ENCODE results near the gene ACBD6.

The ACBD6 gene

DNA sequence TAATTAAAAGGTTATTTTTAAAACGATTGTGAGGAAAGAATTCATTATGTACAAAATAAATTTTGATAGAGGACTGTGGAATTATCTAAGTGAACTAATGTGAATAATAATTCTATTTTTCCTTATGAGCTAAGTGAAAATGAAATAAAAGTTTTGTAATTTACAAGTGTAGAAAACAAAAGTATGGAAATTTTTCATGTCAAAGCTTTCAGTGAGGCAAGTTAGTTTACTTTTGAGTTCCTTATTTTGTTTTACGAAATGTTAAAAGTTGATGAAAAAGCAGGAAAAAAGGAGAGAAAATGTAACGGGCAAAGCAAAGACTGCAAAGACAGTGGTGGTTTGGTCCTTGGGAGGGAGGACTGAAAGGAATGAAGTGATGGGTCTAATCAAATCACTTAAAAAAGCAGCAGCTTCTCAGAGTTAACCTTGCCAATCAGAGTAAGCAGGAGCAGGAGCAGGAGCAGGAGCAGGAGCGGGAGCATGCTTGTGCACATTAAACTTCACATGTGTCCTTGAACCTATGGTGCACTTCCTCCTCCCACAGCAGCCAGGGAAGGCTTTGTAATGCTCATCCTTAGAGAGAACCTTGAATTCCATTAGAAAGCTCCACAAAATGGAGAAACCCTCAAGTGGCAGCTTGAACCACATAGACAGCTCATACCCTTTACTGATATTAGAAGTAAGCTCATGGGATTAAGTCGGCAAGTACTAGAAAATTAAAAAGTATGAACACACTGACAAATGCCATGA, 139.0 kb downstream of the ACBD6 start:
- no peak for DNase-seq

GRCh38 chr1:180360333-180361075, 141.9 kb downstream of the ACBD6 start:
- DNase-seq: no peak

GRCh38 chr1:180358649-180359048, 143.7 kb downstream of the ACBD6 start:
- no peak for DNase-seq

GRCh38 chr1:180353945-180354344, 148.4 kb downstream of the ACBD6 start:
- no peak for DNase-seq

GRCh38 chr1:180352588-180352987, 149.8 kb downstream of the ACBD6 start:
- no peak for DNase-seq

DNA sequence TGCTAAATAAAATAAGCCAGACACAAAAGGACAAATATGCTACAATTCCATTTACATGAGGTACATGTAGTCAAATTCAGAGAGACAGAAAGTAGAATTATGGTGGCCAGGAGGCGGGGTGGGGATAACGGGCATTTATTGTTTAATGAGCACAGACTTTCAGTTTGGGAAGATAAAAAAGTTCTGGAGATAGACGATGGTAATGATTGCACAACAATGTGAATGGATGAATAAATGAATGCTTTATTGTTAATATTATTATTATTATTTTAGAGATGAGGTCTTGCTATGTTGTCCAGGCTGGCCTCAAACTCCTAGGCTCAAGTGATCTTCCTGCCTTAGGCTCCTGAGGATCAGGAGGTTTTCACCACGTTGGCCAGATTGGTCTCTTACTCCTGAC, 150.4 kb downstream of the ACBD6 start:
- DNase-seq: no peak

DNA sequence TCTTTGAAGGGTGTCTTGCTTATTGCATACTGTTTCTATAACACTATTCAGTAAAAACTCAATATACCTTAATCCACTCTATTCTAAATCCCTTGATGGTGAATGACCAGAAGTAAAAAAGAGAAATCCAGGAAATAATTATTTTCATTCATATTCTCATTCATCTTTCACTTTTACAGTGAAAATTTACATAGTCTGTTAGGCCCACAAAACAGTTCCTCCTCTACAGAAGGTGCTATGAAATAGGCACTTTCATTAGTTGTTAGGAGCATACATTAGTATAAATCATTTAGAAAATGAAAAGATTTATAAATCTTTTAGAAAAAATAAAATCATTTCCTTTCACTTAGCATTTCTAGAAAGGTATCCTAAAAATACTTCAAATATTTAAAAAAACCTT, 157.2 kb downstream of the ACBD6 start:
- no peak for DNase-seq

DNA sequence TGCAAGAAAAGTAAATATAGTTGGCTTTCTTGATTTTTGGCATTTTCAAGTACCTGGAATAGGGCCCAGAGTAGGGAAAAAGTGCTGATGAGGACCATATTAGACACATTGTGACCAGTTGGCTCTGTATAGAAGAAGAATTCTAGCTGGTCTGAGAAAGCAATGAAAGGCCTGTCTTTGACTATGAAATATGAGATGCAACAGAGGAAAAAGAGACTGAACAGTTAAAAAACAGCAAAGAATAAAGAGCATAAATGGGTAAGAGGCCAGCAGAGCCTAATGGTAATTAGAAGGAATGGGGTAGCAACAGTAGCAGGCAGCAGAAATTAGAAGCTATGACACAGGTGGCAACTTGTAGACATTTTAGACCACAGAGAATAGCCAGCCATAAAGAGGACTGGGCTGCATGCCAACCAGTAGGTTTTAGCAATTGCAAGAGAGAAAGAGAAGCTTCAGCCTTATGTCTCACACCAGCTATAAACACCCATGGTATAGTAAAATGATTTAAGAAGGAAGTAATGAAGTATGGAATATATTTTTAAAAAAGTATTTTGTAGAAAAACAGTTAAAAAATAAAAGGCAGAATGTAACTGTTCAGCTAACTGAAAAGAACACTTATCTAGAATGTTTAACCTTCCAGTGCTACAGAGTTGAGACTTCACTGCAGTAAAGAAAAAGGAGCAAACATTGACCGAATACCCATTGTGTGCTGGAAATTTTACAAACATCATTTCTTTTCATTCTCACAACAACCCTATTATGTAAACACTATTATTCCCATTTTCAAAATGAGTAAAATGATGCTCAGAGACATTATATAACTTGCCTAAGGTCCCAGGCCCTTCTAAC, 158.2 kb downstream of the ACBD6 start:
- no peak for DNase-seq

DNA sequence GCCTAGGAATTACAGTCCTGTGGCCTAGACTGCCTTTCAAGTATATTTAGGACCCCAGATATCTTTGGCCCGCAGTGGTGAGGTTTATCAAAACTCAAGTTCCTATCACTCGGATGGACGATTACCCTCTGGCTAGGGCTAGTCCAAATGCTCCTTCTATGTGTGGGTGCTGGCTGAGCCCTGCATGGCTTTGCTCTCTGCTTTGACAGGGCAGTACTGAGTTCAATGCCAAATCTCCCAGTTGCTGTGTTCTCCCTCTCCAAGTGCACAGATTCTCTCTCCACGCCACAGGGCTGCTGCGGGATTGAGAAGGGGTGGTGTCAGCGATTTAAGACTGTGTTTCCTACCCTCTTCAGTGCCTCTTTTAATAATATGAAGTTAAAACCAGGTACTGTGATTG, 175.3 kb downstream of the ACBD6 start:
- DNase-seq: no peak

DNA sequence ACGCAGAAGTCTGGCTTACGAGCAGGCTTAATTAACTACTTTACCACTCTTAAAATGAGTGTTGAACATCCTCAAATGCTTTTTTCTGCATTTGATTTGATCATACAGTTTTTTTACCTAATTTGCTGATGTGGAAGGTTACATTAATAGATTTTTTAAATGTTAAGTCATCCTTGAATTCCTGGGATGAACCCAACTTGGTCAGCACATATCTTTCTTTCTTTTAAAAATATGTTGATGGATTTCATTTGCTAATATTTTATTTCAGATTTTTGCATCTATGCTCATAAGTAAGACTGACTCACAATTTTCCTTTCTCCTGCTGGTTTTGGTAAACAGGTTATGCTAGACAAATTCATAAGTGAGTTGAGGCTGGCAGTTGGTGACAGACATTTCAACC, 189.5 kb downstream of the ACBD6 start:
- no peak for DNase-seq

GRCh38 chr1:180311011-180311730, 191.2 kb downstream of the ACBD6 start:
- DNase-seq: no peak

- no peak for DNase-seq
Observed at GRCh38 chr1:180310095-180310494, 192.3 kb downstream of the ACBD6 start.

- no peak for DNase-seq
Observed at GRCh38 chr1:180309338-180309737, 193.0 kb downstream of the ACBD6 start.

DNA sequence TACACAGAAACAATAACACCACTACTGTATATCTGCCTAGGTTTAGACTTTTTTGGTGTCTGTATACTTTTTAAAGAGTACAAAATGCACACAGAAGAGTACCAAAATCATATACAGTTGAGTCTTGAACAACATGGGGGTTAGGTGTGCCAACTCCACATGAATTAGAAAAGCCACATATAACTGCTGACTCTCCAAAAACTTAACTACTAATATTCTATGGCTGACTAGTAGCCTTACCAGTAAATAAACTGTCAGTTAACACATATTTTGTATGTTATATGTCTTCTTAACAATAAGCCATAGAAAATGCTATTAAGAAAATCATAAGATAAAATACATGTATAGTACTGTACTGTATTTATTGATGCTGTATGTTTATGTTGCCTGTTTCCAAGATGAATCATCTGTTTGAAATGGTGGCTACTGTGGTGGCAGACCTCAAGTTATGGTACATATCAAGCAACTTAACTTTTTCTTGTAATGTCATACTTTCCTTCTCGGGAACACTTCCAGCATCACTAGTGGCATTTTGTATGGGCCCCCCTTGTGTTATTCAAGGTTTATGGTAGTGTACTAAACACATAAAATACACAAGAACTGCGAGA, 201.1 kb downstream of the ACBD6 start:
- no peak for DNase-seq

DNA sequence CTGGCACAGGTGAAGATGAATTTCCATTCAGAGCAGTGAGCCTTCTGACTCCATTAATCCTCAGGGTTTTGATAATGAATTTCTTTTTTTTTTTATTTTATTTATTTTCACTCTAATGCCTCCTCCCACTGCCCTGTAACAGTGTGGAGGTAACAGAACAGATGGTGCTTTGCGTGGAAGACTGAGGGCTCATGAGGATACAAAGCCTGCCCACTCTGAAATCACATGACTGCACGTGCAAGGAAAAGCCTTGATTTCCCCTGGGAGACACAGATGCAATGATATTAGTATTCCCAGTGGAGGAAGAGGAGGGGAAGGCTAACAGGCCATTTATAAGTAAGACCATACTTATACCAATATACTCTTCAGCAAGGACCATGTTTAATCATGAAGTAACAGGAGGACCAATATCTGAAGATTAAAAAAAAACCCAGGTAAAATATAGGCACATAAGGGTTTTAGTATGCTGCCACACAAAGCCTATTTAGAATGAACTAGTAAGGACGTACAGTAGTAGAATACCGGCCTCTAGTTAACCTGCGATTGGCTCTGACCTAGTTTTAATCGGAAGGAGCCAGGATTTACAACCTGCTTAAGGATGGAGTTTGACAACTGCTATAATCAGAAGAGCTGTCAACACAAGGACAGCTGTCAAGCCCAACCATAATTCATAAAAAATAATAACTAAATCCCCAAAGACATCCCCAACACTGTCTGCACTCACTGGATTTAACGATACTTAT, 202.7 kb downstream of the ACBD6 start:
- DNase-seq: no peak

DNA sequence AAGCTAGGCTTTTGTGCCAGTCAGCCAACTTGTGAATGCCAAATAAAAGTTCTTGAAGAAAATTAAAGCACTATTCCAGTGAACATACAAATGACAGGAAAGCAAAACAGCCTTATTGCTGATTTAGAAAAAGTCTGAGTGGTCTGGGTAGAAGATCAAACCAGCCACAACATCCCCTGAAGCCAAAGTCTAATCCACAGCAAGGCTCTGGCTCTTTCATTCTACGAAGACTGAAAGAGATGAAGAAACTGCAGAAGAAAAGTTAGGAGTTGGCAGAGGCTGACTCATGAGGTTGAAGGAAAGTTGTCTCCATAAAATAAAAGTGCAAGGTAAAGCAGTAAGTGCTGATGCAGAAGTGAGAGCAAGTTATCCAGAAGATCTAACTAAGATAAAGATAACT, 206.4 kb downstream of the ACBD6 start:
- DNase-seq: no peak

GRCh38 chr1:180294711-180295110, 207.7 kb downstream of the ACBD6 start:
- DNase-seq: no peak

- no peak for DNase-seq
Observed at GRCh38 chr1:180291004-180291403, 211.4 kb downstream of the ACBD6 start.

- no peak for DNase-seq
Observed at GRCh38 chr1:180290265-180291001, 211.9 kb downstream of the ACBD6 start.

GRCh38 chr1:180288940-180289339, 213.4 kb downstream of the ACBD6 start:
- DNase-seq: no peak

All from activated naive CD4-positive, alpha-beta T cell treated with anti-CD3 and anti-CD28 coated beads, Interleukin-2, amount 50 U/mL, for 16 hours (primary cell).